ENCODE data around the gene CCDC181. TPM values are rescaled to one million over a fixed set of nuclear protein-coding genes. Genes with fewer than 3 reads are reported as not detected.

CCDC181 gene
- total RNA-seq, 2 experiments from 2014 or later = not detected

- ChIA-PET POLR2A (no interaction called here), CTCF (no interaction called here)
- intact Hi-C loops (cut with DNase I, micrococcal nuclease) = loop anchor here (5.0 to 10.0 kb wide), 2 partner anchors 239 to 1261 kb away; partner anchors contain the start of gene ATP1B1 (in 1 of the 2)
- H3K27me3 Mint-ChIP-seq = no peaks in the 10 kb centered on the region
- Histone ChIP-seq H3K4me1 (ENCODE audit: insufficient read depth, low read length) (no peaks in the 10 kb centered on the region), H3K9me3 (ENCODE audit: control insufficient read depth in 1 of 2, insufficient read depth in 1 of 2, low read length in 2 of 2) (peaks cover 0 to 3% of the 10 kb centered on the region in 2 experiments), H3K36me3 (ENCODE audit: insufficient read depth, low read length) (no peaks in the 10 kb centered on the region), H3K4me3 (ENCODE audit: low read length) (no peak overlapping the region), H3K27me3 (ENCODE audit: control insufficient read depth in 1 of 2, insufficient read depth in 2 of 2, low read length in 2 of 2) (no peaks in the 10 kb centered on the region), H3K27ac (ENCODE audit: low read depth in 1 of 2, low read length in 2 of 2) (no peak overlapping the region)
- TF ChIP-seq, protein P1, sequence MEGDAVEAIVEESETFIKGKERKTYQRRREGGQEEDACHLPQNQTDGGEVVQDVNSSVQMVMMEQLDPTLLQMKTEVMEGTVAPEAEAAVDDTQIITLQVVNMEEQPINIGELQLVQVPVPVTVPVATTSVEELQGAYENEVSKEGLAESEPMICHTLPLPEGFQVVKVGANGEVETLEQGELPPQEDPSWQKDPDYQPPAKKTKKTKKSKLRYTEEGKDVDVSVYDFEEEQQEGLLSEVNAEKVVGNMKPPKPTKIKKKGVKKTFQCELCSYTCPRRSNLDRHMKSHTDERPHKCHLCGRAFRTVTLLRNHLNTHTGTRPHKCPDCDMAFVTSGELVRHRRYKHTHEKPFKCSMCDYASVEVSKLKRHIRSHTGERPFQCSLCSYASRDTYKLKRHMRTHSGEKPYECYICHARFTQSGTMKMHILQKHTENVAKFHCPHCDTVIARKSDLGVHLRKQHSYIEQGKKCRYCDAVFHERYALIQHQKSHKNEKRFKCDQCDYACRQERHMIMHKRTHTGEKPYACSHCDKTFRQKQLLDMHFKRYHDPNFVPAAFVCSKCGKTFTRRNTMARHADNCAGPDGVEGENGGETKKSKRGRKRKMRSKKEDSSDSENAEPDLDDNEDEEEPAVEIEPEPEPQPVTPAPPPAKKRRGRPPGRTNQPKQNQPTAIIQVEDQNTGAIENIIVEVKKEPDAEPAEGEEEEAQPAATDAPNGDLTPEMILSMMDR (IDR thresholded peaks at IDR 0.05) = no peak
- no peaks in the 10 kb centered on the region for H3K9me3 Mint-ChIP-seq
- ATAC-seq (ENCODE audit: poor library complexity) (no peak), DNase-seq (no peak)
- no peak overlapping the region for H3K27ac Mint-ChIP-seq
- no peaks in the 10 kb centered on the region for H3K4me1 Mint-ChIP-seq (ENCODE audit: low read depth)
- H3K4me3 Mint-ChIP-seq = no peak overlapping the region
- no peaks in the 10 kb centered on the region for H3K36me3 Mint-ChIP-seq (ENCODE audit: low read depth)
Observed at GRCh38 chr1:169346036-169346589, 81.2 kb downstream of the CCDC181 start.

GRCh38 chr1:169345511-169345910 lies 81.8 kb downstream of the CCDC181 start:
- intact Hi-C loops (cut with DNase I, micrococcal nuclease) = loop anchor here (5.0 to 10.0 kb wide), 2 partner anchors 238 to 1261 kb away; partner anchors contain the start of gene ATP1B1 (in 1 of the 2)
- Mint-ChIP-seq H3K27ac (no peak overlapping the region), H3K4me1 (ENCODE audit: low read depth) (peaks cover 2% of the 10 kb centered on the region), H3K27me3 (no peaks in the 10 kb centered on the region), H3K4me3 (no peak overlapping the region), H3K36me3 (ENCODE audit: low read depth) (no peaks in the 10 kb centered on the region), H3K9me3 (no peaks in the 10 kb centered on the region)
- DNase-seq (no peak), ATAC-seq (ENCODE audit: poor library complexity) (no peak)
- Histone ChIP-seq H3K36me3 (ENCODE audit: insufficient read depth, low read length) (no peaks in the 10 kb centered on the region), H3K27ac (ENCODE audit: low read depth in 1 of 2, low read length in 2 of 2) (no peak overlapping the region), H3K4me1 (ENCODE audit: insufficient read depth, low read length) (no peaks in the 10 kb centered on the region), H3K27me3 (ENCODE audit: control insufficient read depth in 1 of 2, insufficient read depth in 2 of 2, low read length in 2 of 2) (no peaks in the 10 kb centered on the region), H3K4me3 (ENCODE audit: low read length) (no peak overlapping the region), H3K9me3 (ENCODE audit: control insufficient read depth in 1 of 2, insufficient read depth in 1 of 2, low read length in 2 of 2) (peaks cover 0 to 6% of the 10 kb centered on the region in 2 experiments)
- TF ChIP-seq, protein P1 (IDR thresholded peaks at IDR 0.05) = no peak
- CTCF ChIA-PET = no interaction called here
- POLR2A ChIA-PET = no interaction called here

Other genes with a start within 250 kb of the CCDC181 start
- 1 to 10 TPM; 7.2 to 8.3 TPM for gene NME7, start 59.7 kb downstream of the CCDC181 start, total RNA-seq
- 10 to 100 TPM; 10.0 to 10.6 TPM for gene BLZF1, start 59.3 kb downstream of the CCDC181 start, total RNA-seq
- 1 to 10 TPM; 3.6 to 3.7 TPM for gene SLC19A2, start 58.5 kb upstream of the CCDC181 start, total RNA-seq
- 1 to 10 TPM; 5.4 to 6.2 TPM for gene F5, start 159.0 kb upstream of the CCDC181 start, total RNA-seq
- 1 to 10 TPM; 1.3 to 1.4 TPM for gene SELP, start 202.7 kb upstream of the CCDC181 start, total RNA-seq

Measured in CD4-positive, alpha-beta T cell (primary cell).